C4-2B (cell line): ENCODE data around the gene DVL1.

Experiments used
- H3K27ac ChIP-seq: fragments of 450-650 bp; 2 replicates; pipeline ENCODE4 v1.5.1; 2017
- CTCF ChIP-seq: fragments of 450-650 bp; conservative IDR thresholded peaks from 2 replicates; pipeline ENCODE4 v1.5.1; 2017; ENCODE audit warnings: mild to moderate bottlenecking
- ZFX ChIP-seq: fragments of 450-650 bp; IDR thresholded peaks from 2 replicates; pipeline ENCODE4 v1.6.1; 2017

The DVL1 gene

GRCh38 chr1:1293263-1294249, 55.7 kb downstream of the DVL1 start:
- H3K27ac ChIP-seq, result no peak overlapping the region
- TF ChIP-seq CTCF (no peak), ZFX (no peak)

GRCh38 chr1:1292851-1293250, 56.4 kb downstream of the DVL1 start:
- TF ChIP-seq CTCF (no peak), ZFX (no peak)
- no peak overlapping the region for H3K27ac ChIP-seq

- TF ChIP-seq ZFX (no peak), CTCF (no peak)
- H3K27ac ChIP-seq, result no peak overlapping the region
Measured at GRCh38 chr1:1292442-1292779, 56.8 kb downstream of the DVL1 start.

- H3K27ac ChIP-seq, result no peak overlapping the region
- TF ChIP-seq CTCF (peak; percentile 81), ZFX (no peak)
Measured at GRCh38 chr1:1291548-1292441, 57.4 kb downstream of the DVL1 start.

- TF ChIP-seq ZFX (no peak), CTCF (no peak)
- no peak overlapping the region for H3K27ac ChIP-seq
Measured at GRCh38 chr1:1291023-1291528, 58.1 kb downstream of the DVL1 start.

GRCh38 chr1:1290238-1290731, 58.9 kb downstream of the DVL1 start:
- H3K27ac ChIP-seq, result no peak overlapping the region
- peak; percentile 78 for TF ChIP-seq CTCF
- no peak for TF ChIP-seq ZFX
